Activated T-cell treated with anti-CD3 and anti-CD28 coated beads, Interleukin-2, amount 50 U/mL, for 72 hours (primary cell): ENCODE data around the gene CNPY1. TPM values are rescaled to one million over a fixed set of nuclear protein-coding genes. Genes with fewer than 3 reads are reported as not detected.
"Not testable (repeated sequence)": the region's sequence is repeated elsewhere in the genome, so short reads cannot be mapped to it uniquely, and the experiment has no call there.

Source experiments
- ATAC-seq, 2 donors: fragments of 150-1000 bp; cut with Tn5 transposase; replicated peaks in 1 of 2; 2 replicates each; pipeline ENCODE4 v1.10.0; 2021; ENCODE audit warnings: moderate library complexity in 2 of 2, mild to moderate bottlenecking in 1 of 2
- DNase-seq, 2 donors: peaks; one replicate each; pipeline ENCODE4 v3.0.0; 2021 to 2022; ENCODE audit warnings: mixed read lengths in 1 of 2
- H3K27ac Mint-ChIP-seq: one replicate; pipeline ENCODE4 v1.8.0; 2022; ENCODE audit warnings: mild to moderate bottlenecking, moderate library complexity, mixed read lengths
- H3K27me3 Mint-ChIP-seq: one replicate; pipeline ENCODE4 v1.8.0; 2022; ENCODE audit warnings: low read depth, mixed read lengths
- H3K36me3 Mint-ChIP-seq, 2 donors: one replicate each; pipeline ENCODE4 v1.8.0; 2022; ENCODE audit warnings: mixed read lengths in 2 of 2, mild to moderate bottlenecking in 1 of 2; ENCODE audit not compliant: insufficient read depth in 2 of 2
- H3K4me1 Mint-ChIP-seq: one replicate; pipeline ENCODE4 v1.8.0; 2022; ENCODE audit warnings: low read depth, mixed read lengths
- H3K4me3 Mint-ChIP-seq, 2 donors: one replicate each; pipeline ENCODE4 v1.8.0; 2022; ENCODE audit warnings: mild to moderate bottlenecking in 2 of 2, mixed read lengths in 2 of 2, moderate library complexity in 2 of 2
- H3K9me3 Mint-ChIP-seq, 2 donors: one replicate each; pipeline ENCODE4 v1.8.0; 2022; ENCODE audit warnings: mixed read lengths in 2 of 2
- total RNA-seq, 2 donors: library from RNA; stranded (reverse); gene quantifications; one replicate each; pipeline ENCODE4 v1.2.3, GENCODE V29; 2022

CNPY1 gene
- total RNA-seq, 2 donors from 2014 or later: not detected

DNA sequence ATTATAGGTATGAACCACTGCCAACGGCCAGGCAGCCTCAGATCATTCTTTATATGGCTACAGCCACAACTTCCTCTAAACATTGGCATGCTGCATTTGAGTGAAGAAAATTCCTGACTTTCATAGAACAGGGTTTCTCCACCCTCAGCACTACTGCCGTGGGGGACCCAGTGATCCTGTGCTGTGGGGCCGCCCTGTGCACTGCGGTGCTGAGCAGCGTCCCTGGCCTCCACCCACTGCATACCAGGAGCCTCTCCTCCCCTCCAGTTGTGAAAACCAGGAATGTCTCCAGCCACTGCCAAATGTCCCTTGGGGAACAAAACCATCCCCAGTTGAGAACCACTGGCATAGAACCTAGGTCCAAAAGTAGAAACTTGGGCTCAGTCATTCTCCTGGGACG is 15.8 kb downstream of the CNPY1 start:
- Mint-ChIP-seq H3K4me3 (no peak overlapping the region), H3K9me3 (no peaks in the 10 kb centered on the region), H3K27ac (no peak overlapping the region), H3K4me1 (peaks cover 16% of the 10 kb centered on the region), H3K27me3 (peaks cover 71% of the 10 kb centered on the region), H3K36me3 (no peaks in the 10 kb centered on the region)
- no peak for DNase-seq
- ATAC-seq: no peak

DNA sequence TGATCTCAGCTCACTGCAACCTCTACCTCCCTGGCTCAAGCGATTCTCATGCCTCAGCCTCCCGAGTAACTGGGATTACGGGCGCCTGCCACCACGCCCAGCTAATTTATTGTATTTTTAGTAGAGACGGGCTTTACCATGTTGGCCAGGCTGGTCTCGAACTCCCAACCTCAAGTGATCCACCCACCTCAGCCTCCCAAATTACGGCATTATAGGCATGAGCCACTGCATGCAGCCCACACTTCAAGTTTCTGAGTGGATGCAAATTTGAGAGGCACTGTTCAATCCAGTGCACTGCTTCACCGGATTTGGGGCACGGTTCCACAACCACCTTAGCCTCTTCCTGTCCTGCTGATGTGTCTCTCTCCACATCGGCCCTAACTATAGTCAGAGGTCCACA is 16.5 kb downstream of the CNPY1 start:
- no peaks in the 10 kb centered on the region for H3K9me3 Mint-ChIP-seq
- H3K4me1 Mint-ChIP-seq: peaks cover 16% of the 10 kb centered on the region
- H3K27me3 Mint-ChIP-seq: peaks cover 71% of the 10 kb centered on the region
- no peak overlapping the region for H3K4me3 Mint-ChIP-seq
- no peak overlapping the region for H3K27ac Mint-ChIP-seq
- no peaks in the 10 kb centered on the region for H3K36me3 Mint-ChIP-seq
- no peak for DNase-seq
- ATAC-seq: no peak

DNA sequence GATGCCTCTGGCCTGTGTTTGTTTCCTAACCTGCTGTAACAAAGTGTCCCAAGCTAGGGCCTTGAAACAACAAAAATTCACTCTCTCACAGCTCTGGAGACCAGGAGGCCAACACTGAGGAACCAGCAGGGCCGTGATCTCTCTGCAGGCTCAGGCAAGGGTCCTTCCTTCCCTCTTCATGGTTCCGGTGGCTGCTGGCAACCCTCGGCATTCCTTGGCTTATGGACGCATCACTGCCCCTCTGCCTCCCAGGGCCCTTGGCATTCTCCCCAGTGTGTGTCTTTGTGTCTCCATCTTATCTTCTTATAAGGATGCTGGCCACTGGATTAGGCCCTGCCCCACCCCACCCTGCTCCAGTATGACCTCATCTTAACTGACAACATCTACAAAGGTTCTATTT is 17.0 kb downstream of the CNPY1 start:
- H3K27me3 Mint-ChIP-seq: peaks cover 66% of the 10 kb centered on the region
- H3K4me3 Mint-ChIP-seq: no peak overlapping the region
- no peaks in the 10 kb centered on the region for H3K9me3 Mint-ChIP-seq
- H3K27ac Mint-ChIP-seq: no peak overlapping the region
- H3K36me3 Mint-ChIP-seq: no peaks in the 10 kb centered on the region
- no peak for ATAC-seq
- no peak for DNase-seq
- H3K4me1 Mint-ChIP-seq: peaks cover 15% of the 10 kb centered on the region

DNA sequence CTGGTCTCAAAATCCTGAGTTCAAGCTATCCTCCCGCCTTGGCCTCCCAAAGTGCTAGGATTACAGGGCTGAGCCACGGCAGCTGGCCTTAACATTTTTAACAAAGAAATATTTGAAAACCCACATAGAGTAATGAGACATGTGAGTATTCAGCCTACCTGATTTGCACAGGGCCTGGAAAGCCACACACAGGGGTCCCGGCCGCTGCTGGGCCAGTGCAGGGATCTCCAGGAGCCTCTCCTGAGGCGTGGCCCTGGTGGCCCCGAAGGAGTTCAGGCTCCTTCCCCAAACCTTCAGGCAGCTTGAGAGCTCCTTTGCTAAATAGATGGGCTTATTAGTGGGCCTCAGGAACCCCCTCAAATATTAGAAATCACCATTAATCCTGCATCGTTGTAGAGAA is 18.7 kb downstream of the CNPY1 start:
- H3K9me3 Mint-ChIP-seq: no peaks in the 10 kb centered on the region
- peaks cover 2% of the 10 kb centered on the region for H3K4me1 Mint-ChIP-seq
- peaks cover 51% of the 10 kb centered on the region for H3K27me3 Mint-ChIP-seq
- ATAC-seq: no peak
- no peak for DNase-seq
- H3K27ac Mint-ChIP-seq: no peak overlapping the region
- no peaks in the 10 kb centered on the region for H3K36me3 Mint-ChIP-seq
- H3K4me3 Mint-ChIP-seq: no peak overlapping the region

DNA sequence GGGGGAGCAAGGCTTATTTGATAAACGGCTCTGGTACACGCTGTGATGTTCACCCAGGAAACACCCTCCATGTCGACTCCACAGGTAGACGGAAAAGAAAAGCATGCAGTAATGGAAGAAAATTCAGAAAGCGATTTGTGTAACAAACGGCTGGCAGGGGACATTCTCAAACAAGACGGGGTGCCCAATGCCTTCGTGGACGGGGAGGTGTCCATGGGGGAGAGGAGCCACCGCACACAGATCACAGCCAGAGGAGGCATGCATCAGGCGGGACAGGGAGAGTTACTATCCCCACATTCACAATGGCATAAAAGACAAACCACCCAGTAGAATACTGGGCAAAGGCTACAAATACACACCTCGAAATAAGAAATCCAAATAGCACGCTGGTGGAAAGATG is 20.1 kb downstream of the CNPY1 start:
- no peak for ATAC-seq
- no peak for DNase-seq
- no peak overlapping the region for H3K27ac Mint-ChIP-seq
- H3K4me3 Mint-ChIP-seq: no peak overlapping the region
- no peaks in the 10 kb centered on the region for H3K9me3 Mint-ChIP-seq
- H3K27me3 Mint-ChIP-seq: peaks cover 37% of the 10 kb centered on the region
- H3K4me1 Mint-ChIP-seq: no peaks in the 10 kb centered on the region
- no peaks in the 10 kb centered on the region for H3K36me3 Mint-ChIP-seq

DNA sequence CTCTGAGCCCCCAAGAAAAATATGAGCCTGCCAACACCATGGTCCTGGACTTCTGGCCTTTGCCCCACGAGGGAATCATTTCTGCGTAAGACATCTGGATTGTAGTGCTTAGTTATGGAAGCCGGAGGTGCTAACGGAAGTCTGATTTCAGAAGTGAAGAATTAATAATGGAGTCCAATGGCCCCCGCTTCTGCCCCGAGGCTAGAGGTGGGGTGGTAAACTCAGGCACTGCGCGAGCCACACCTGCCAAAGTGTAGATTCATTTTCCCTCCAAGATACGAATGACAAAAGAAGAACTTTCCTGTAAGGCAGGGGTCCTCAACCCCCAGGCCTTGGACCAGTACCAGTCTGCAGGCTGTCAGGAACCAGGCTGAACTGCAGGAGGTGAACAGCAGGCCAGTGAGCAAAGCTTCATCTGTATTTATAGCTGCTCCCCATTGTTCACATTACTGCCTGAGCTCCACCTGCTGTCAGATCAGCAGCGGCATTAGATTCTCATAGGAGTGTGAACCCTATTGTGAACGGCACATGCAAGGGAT is 22.3 kb downstream of the CNPY1 start:
- H3K36me3 Mint-ChIP-seq: no peaks in the 10 kb centered on the region
- H3K9me3 Mint-ChIP-seq: no peaks in the 10 kb centered on the region
- ATAC-seq: no peak
- H3K27me3 Mint-ChIP-seq: peaks cover 34% of the 10 kb centered on the region
- no peaks in the 10 kb centered on the region for H3K4me1 Mint-ChIP-seq
- no peak overlapping the region for H3K4me3 Mint-ChIP-seq
- no peak overlapping the region for H3K27ac Mint-ChIP-seq
- no peak for DNase-seq

DNA sequence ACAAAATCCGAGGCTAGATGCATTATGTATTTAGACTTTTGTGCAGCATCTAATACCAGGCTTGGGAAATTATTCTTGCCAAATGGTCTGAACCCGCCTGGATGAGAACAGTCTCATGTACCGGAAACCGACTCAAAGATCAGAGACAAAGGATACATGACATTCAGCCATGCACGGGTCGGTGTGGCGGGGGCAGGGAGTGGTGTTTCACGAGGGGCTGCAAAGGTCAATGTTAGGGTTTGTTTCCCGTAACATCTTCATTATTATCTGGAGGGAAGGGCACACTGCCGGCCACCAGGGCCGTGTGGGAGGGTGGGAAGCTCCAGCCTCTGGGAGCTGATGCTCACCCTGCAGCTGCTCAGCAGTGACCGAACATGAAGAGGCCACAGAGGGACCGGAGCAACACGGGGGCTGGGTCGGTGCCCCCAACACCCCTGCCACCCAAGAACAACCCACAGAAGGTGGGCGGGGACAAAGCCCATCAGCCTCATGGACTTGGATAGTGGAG is 23.1 kb downstream of the CNPY1 start:
- Mint-ChIP-seq H3K4me1 (no peaks in the 10 kb centered on the region), H3K36me3 (no peaks in the 10 kb centered on the region), H3K27ac (no peak overlapping the region), H3K9me3 (no peaks in the 10 kb centered on the region), H3K4me3 (no peak overlapping the region), H3K27me3 (peaks cover 32% of the 10 kb centered on the region)
- no peak for DNase-seq
- no peak for ATAC-seq

DNA sequence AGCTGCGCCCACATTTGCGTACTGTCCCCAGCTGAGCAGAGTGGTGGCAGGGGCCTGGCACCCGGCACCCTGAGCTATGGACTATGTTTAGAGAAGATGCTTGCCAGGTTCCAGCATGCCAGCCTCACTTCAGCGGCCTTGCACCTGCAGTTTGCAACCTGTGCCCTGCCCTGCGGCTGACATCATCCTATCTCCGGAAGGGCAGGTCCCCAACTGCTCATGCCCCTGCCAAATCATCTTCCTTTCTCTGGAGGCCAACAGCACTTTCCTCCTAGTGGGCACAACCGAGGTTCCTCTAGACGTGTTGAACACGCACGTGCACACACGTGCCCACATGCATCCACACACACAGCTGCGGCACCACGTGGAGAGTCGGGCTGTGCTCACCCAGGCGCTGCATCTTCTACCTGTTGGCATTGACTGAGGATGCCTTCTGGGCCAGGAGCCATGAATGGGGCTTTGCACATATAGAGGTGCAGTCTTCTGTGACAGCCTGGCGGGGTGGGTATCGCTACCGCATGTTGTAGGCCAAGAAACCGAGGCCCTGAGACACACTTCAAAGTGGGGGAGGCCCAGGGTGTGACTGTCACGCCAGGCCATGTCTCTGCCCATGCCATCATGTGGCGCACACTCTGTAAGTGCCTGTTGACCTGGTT is 24.5 kb downstream of the CNPY1 start:
- DNase-seq (no peak), ATAC-seq (no peak)
- no peaks in the 10 kb centered on the region for H3K9me3 Mint-ChIP-seq
- peaks cover 37% of the 10 kb centered on the region for H3K27me3 Mint-ChIP-seq
- H3K4me3 Mint-ChIP-seq: no peak overlapping the region
- H3K4me1 Mint-ChIP-seq: no peaks in the 10 kb centered on the region
- H3K36me3 Mint-ChIP-seq: no peaks in the 10 kb centered on the region
- no peak overlapping the region for H3K27ac Mint-ChIP-seq

DNA sequence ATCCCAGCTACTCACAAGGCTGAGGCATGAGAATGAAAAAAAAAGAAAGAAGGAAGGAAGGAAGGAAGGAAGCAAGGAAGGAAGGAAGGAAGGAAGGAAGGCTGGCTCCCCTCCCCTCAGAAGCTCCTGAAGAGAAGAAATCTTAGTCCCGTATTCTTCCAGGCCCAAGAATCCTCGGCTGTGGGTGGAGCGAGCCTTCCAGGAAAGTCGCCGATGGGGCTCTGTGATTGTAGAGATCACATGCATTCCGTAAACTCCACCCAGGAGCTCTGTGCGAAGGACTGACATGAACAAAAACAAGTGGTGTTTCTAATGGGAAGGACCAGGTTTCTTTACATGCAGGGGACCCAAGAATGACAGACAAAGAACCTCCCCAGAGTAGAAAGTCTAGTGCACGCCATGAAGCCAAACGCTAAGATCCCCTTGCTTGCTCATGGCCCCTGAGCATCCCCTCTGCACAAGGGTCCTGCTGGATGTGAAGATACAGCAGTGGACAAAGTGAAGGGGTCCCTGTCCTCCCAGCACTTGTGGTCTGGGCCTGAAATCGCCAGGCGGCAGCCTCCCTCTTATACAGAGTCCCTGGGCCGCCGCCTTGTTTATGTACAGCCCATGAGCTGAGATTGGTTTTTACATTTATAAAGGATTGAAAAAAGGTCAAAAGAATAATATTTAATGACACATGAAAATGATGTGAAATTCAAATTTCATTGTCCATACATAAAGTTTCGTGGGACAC is 25.2 kb downstream of the CNPY1 start:
- ATAC-seq: no peak

DNA sequence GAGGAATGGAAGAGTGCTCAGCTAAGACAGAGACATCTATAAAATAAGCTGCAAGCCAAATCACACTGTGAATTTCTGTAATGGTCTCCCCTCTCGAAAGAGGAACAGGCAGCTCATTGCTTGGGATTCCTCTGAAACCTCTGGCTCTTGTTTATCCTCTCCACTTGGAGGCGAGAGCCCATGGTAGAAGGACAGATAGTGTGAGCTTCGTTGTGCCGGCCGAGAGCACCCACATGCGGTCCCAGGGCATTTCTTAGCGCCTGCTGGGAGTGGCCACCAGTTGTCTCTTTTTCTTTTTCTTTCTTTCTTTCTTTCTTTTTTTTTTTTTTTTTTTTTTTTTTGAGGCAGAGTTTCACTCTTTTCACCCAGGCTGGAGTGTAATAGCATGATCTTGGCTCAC is 26.2 kb downstream of the CNPY1 start:
- H3K9me3 Mint-ChIP-seq: no peaks in the 10 kb centered on the region
- no peak overlapping the region for H3K27ac Mint-ChIP-seq
- H3K27me3 Mint-ChIP-seq: peaks cover 35% of the 10 kb centered on the region
- H3K4me1 Mint-ChIP-seq: no peaks in the 10 kb centered on the region
- H3K36me3 Mint-ChIP-seq: no peaks in the 10 kb centered on the region
- DNase-seq: no peak
- H3K4me3 Mint-ChIP-seq: no peak overlapping the region
- no peak for ATAC-seq

More for the DNA sequence above, 25.2 kb downstream of the CNPY1 start:
- Mint-ChIP-seq H3K27me3 (peaks cover 35% of the 10 kb centered on the region), H3K36me3 (no peaks in the 10 kb centered on the region), H3K4me3 (no peak overlapping the region), H3K9me3 (no peaks in the 10 kb centered on the region), H3K27ac (no peak overlapping the region), H3K4me1 (no peaks in the 10 kb centered on the region)
- no peak for DNase-seq

DNA sequence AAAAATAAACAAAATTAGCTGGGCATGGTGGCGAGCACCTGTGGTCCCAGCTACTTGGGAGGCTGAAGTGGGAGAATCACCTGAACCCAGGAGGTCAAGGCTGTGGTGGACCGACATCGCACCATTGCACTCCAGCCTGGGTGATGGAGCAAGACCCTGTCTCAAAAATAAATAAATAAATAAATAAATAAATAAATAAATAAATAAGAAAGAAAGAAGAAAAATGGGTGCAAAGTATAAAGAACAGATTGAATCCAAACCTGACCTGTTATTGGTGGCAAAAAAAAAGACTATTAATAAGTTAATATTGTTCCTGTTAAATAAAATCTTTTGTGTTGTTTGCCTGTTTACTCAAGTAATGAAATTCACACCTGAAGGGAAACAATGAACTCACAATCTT is 27.0 kb downstream of the CNPY1 start:
- not testable (repeated sequence) for ATAC-seq

DNA sequence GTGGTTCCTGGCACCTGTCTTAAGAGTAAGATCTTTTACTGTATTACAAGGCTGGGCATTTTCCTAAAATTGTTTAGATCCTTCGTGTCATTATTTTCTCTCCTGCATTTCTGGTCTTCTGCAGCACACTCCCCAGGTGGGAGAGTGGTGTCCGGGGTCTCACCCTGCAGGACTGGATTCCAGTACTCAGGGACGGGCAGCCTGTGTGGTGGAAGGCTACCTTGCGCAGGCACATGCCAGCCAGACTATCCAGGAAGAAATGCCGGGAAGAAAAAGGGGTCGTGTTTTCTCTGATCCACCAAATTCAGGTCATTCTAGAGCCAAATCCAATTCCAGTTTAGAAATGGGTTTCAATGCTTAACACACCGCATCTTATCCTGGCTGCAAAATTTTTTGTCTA is 27.7 kb downstream of the CNPY1 start:
- Mint-ChIP-seq H3K27ac (no peak overlapping the region), H3K4me3 (no peak overlapping the region), H3K36me3 (no peaks in the 10 kb centered on the region), H3K9me3 (no peaks in the 10 kb centered on the region), H3K4me1 (no peaks in the 10 kb centered on the region), H3K27me3 (peaks cover 44% of the 10 kb centered on the region)
- no peak for DNase-seq
- no peak for ATAC-seq

More for the DNA sequence above, 27.0 kb downstream of the CNPY1 start:
- H3K27me3 Mint-ChIP-seq: peaks cover 37% of the 10 kb centered on the region
- H3K27ac Mint-ChIP-seq, H3K9me3 Mint-ChIP-seq, H3K4me3 Mint-ChIP-seq, DNase-seq, H3K4me1 Mint-ChIP-seq, H3K36me3 Mint-ChIP-seq: not testable (repeated sequence)

DNA sequence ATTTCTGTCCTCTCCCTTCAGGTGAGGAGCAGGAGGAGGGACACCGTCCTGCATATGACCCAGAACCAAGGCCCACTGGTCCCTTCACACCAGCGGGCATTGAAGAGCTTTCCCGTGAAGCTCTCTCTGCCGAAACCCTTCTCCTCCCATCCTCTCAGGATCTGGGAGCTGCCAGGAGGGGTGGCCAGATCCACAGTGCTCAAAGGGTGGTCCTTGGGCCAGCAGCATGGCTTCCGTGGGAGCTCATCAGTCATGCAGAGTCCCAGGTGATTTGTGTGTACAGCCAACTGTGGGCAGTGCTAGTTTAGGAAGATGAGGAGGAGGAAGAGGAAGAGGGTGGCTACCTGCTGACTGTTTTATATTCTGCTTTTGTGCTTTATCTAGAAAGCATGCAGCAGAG is 28.4 kb downstream of the CNPY1 start:
- no peak for DNase-seq
- Mint-ChIP-seq H3K4me1 (no peaks in the 10 kb centered on the region), H3K36me3 (no peaks in the 10 kb centered on the region), H3K27me3 (peaks cover 51% of the 10 kb centered on the region), H3K9me3 (no peaks in the 10 kb centered on the region), H3K27ac (no peak overlapping the region), H3K4me3 (no peak overlapping the region)
- no peak for ATAC-seq
